GM19035 (cell line): ENCODE data around the gene PPP2R2C.

Experiments used
- ATAC-seq: cut with Tn5 transposase; IDR thresholded peaks from one replicate; pipeline ENCODE4 v1.9.1; 2021; ENCODE audit not compliant: unreplicated experiment

The PPP2R2C gene

GRCh38 chr4:6332669-6333050, 139.8 kb downstream of the PPP2R2C start:
- no peak for ATAC-seq

GRCh38 chr4:6332042-6332668, 140.3 kb downstream of the PPP2R2C start:
- no peak for ATAC-seq

GRCh38 chr4:6331468-6331867, 140.9 kb downstream of the PPP2R2C start:
- ATAC-seq: no peak

- ATAC-seq: no peak
Measured at GRCh38 chr4:6331018-6331417, 141.4 kb downstream of the PPP2R2C start.

GRCh38 chr4:6330384-6330767, 142.0 kb downstream of the PPP2R2C start:
- no peak for ATAC-seq

GRCh38 chr4:6329478-6330383, 142.7 kb downstream of the PPP2R2C start:
- no peak for ATAC-seq

GRCh38 chr4:6328526-6328925, 143.9 kb downstream of the PPP2R2C start:
- no peak for ATAC-seq

GRCh38 chr4:6327220-6327917, 145.0 kb downstream of the PPP2R2C start:
- no peak for ATAC-seq

- no peak for ATAC-seq
Measured at GRCh38 chr4:6326312-6327060, 145.9 kb downstream of the PPP2R2C start.

GRCh38 chr4:6325788-6326290, 146.6 kb downstream of the PPP2R2C start:
- no peak for ATAC-seq

GRCh38 chr4:6324999-6325787, 147.2 kb downstream of the PPP2R2C start:
- no peak for ATAC-seq

GRCh38 chr4:6324461-6324998, 147.9 kb downstream of the PPP2R2C start:
- no peak for ATAC-seq

- ATAC-seq: no peak
Measured at GRCh38 chr4:6322761-6323566, 149.4 kb downstream of the PPP2R2C start.

GRCh38 chr4:6322067-6322760, 150.2 kb downstream of the PPP2R2C start:
- ATAC-seq: no peak

GRCh38 chr4:6321361-6321760, 151.1 kb downstream of the PPP2R2C start:
- no peak for ATAC-seq

GRCh38 chr4:6320663-6321062, 151.8 kb downstream of the PPP2R2C start:
- no peak for ATAC-seq

- no peak for ATAC-seq
Measured at GRCh38 chr4:6319530-6320150, 152.8 kb downstream of the PPP2R2C start.

- no peak for ATAC-seq
Measured at GRCh38 chr4:6318206-6318605, 154.2 kb downstream of the PPP2R2C start.
